ENCODE data around the gene TMEM147.

DNA sequence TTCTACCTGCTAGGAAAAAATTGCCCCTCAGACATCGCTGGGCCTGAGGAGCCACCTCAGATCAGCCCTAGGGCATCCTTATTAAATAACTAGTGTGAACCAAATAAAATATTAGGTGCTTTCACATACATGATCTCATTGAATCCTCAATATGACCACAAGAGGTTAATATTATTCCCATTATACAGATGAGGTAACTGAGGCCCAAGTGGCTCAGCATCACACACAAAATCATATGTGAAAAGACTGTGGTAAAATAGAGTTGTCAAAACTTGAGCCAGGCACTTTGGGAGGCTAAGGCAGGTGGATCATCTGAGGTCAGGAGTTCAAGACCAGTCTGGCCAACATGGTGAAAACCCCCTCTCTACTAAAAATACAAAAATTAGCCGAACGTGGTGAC lies 29.1 kb upstream of the TMEM147 start:
- TF ChIP-seq, protein P1, sequence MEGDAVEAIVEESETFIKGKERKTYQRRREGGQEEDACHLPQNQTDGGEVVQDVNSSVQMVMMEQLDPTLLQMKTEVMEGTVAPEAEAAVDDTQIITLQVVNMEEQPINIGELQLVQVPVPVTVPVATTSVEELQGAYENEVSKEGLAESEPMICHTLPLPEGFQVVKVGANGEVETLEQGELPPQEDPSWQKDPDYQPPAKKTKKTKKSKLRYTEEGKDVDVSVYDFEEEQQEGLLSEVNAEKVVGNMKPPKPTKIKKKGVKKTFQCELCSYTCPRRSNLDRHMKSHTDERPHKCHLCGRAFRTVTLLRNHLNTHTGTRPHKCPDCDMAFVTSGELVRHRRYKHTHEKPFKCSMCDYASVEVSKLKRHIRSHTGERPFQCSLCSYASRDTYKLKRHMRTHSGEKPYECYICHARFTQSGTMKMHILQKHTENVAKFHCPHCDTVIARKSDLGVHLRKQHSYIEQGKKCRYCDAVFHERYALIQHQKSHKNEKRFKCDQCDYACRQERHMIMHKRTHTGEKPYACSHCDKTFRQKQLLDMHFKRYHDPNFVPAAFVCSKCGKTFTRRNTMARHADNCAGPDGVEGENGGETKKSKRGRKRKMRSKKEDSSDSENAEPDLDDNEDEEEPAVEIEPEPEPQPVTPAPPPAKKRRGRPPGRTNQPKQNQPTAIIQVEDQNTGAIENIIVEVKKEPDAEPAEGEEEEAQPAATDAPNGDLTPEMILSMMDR (IDR thresholded peaks at IDR 0.05; ENCODE audit: low read depth, low read length), result no peak
- no peak for TF ChIP-seq POLR2A (IDR thresholded peaks at IDR 0.05; ENCODE audit: extremely low read depth, insufficient read length)
- TF ChIP-seq, protein P2, sequence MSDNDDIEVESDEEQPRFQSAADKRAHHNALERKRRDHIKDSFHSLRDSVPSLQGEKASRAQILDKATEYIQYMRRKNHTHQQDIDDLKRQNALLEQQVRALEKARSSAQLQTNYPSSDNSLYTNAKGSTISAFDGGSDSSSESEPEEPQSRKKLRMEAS (IDR thresholded peaks at IDR 0.05; ENCODE audit: low read depth, low read length), result no peak
